ENCODE results near the gene NGDN. TPM values are rescaled to one million over a fixed set of nuclear protein-coding genes. Genes with fewer than 3 reads are reported as not detected.

Gene NGDN
- total RNA-seq, 1 donor from 2014 or later = 60.1 TPM

- H3K36me3 Mint-ChIP-seq = peaks cover 2% of the 10 kb centered on the region
- peak within 1 kb of the TSS; percentile 100 for H3K27ac Mint-ChIP-seq
- no peak for TF ChIP-seq EZH2phosphoT487 (IDR thresholded peaks at IDR 0.05)
- no peak for TF ChIP-seq EZH2 (IDR thresholded peaks at IDR 0.05)
- TF ChIP-seq CTCF (IDR thresholded peaks at IDR 0.05) = no peak
- peak within 1 kb of the TSS; percentile 42 for H3K4me2 ChIP-seq
- H3K4me3 Mint-ChIP-seq = peak within 1 kb of the TSS; percentile 31
- peak within 1 kb of the TSS; percentile 41 for H3K27ac ChIP-seq
- no peaks in the 10 kb centered on the region for H3K27me3 ChIP-seq
- H3K9ac ChIP-seq = no peak within 1 kb of the TSS
- peaks cover 70% of the 10 kb centered on the region for H3K4me1 Mint-ChIP-seq
- peaks cover 5% of the 10 kb centered on the region for H3K9me3 Mint-ChIP-seq
- DNase-seq (ENCODE audit: low spot score) = peak; percentile 39
- peaks cover 48% of the 10 kb centered on the region for H3K4me1 ChIP-seq
- H3K9me3 ChIP-seq (ENCODE audit: low read depth) = no peaks in the 10 kb centered on the region
- no peaks in the 10 kb centered on the region for H3K36me3 ChIP-seq
- no peak within 1 kb of the TSS for H3K4me3 ChIP-seq
- H3F3A ChIP-seq (ENCODE audit: low read depth) = peaks cover 37% of the 10 kb centered on the region
- H4K20me1 ChIP-seq (ENCODE audit: low read depth) = no peaks in the 10 kb centered on the region
- H3K27me3 Mint-ChIP-seq (ENCODE audit: insufficient read depth, low read depth) = peaks cover 13% of the 10 kb centered on the region
- H2AFZ ChIP-seq (replicated peaks) = no peak within 1 kb of the TSS
- H3K79me2 ChIP-seq (ENCODE audit: low read depth) = no peaks in the 10 kb centered on the region
Measured at GRCh38 chr14:23435543-23436326, 33.8 kb upstream of the NGDN start, which contains the start of gene MYH7. TSS of gene MYH7 (minus strand) at chr14:23435660. CDS start at chr14:23433732, 1,928 bp downstream.

- Mint-ChIP-seq H3K9me3 (peaks cover 5% of the 10 kb centered on the region), H3K27me3 (ENCODE audit: insufficient read depth, low read depth) (peaks cover 13% of the 10 kb centered on the region), H3K27ac (peak overlapping the region; percentile 100), H3K36me3 (peaks cover 2% of the 10 kb centered on the region), H3K4me3 (peak overlapping the region; percentile 20), H3K4me1 (peaks cover 67% of the 10 kb centered on the region)
- peak overlapping the region; percentile 41 for H3K27ac ChIP-seq
- H3K4me1 ChIP-seq = peaks cover 46% of the 10 kb centered on the region
- H3K36me3 ChIP-seq = no peaks in the 10 kb centered on the region
- no peaks in the 10 kb centered on the region for H4K20me1 ChIP-seq (ENCODE audit: low read depth)
- peak overlapping the region; percentile 42 for H3K4me2 ChIP-seq
- H2AFZ ChIP-seq (replicated peaks) = no peak overlapping the region
- peaks cover 37% of the 10 kb centered on the region for H3F3A ChIP-seq (ENCODE audit: low read depth)
- no peak overlapping the region for H3K9ac ChIP-seq
- peaks cover 1% of the 10 kb centered on the region for H3K27me3 ChIP-seq
- no peaks in the 10 kb centered on the region for H3K9me3 ChIP-seq (ENCODE audit: low read depth)
- no peaks in the 10 kb centered on the region for H3K79me2 ChIP-seq (ENCODE audit: low read depth)
- H3K4me3 ChIP-seq = no peak overlapping the region
- DNase-seq (ENCODE audit: low spot score) = peak; percentile 67
- TF ChIP-seq EZH2 (IDR thresholded peaks at IDR 0.05) = no peak
- no peak for TF ChIP-seq CTCF (IDR thresholded peaks at IDR 0.05)
- TF ChIP-seq EZH2phosphoT487 (IDR thresholded peaks at IDR 0.05) = no peak
Measured at GRCh38 chr14:23436327-23437132, 33.0 kb upstream of the NGDN start.

GRCh38 chr14:23437133-23438100, 32.1 kb upstream of the NGDN start:
- peaks cover 2% of the 10 kb centered on the region for H3K36me3 Mint-ChIP-seq
- H3K27me3 Mint-ChIP-seq (ENCODE audit: insufficient read depth, low read depth) = peaks cover 13% of the 10 kb centered on the region
- H3K79me2 ChIP-seq (ENCODE audit: low read depth) = no peaks in the 10 kb centered on the region
- peaks cover 67% of the 10 kb centered on the region for H3K4me1 Mint-ChIP-seq
- TF ChIP-seq EZH2phosphoT487 (IDR thresholded peaks at IDR 0.05) = no peak
- no peak for TF ChIP-seq EZH2 (IDR thresholded peaks at IDR 0.05)
- TF ChIP-seq CTCF (IDR thresholded peaks at IDR 0.05) = no peak
- H3K9me3 ChIP-seq (ENCODE audit: low read depth) = no peaks in the 10 kb centered on the region
- H3K9ac ChIP-seq = no peak overlapping the region
- H3K36me3 ChIP-seq = no peaks in the 10 kb centered on the region
- peaks cover 9% of the 10 kb centered on the region for H3K27me3 ChIP-seq
- no peak for DNase-seq (ENCODE audit: low spot score)
- peak overlapping the region; percentile 65 for H3K4me2 ChIP-seq
- H4K20me1 ChIP-seq (ENCODE audit: low read depth) = no peaks in the 10 kb centered on the region
- H3K4me3 ChIP-seq = no peak overlapping the region
- H2AFZ ChIP-seq (replicated peaks) = no peak overlapping the region
- peak overlapping the region; percentile 100 for H3K27ac Mint-ChIP-seq
- H3K27ac ChIP-seq = peak overlapping the region; percentile 17
- peaks cover 52% of the 10 kb centered on the region for H3K4me1 ChIP-seq
- H3F3A ChIP-seq (ENCODE audit: low read depth) = peaks cover 37% of the 10 kb centered on the region
- H3K4me3 Mint-ChIP-seq = peak overlapping the region; percentile 71
- H3K9me3 Mint-ChIP-seq = peaks cover 5% of the 10 kb centered on the region

Data from neural progenitor cell (in vitro differentiated cells).